ENCODE results near the gene GPD1. TPM values are rescaled to one million over a fixed set of nuclear protein-coding genes. Genes with fewer than 3 reads are reported as not detected.
"Not testable (repeated sequence)": the region's sequence is repeated elsewhere in the genome, so short reads cannot be mapped to it uniquely, and the experiment has no call there.

Gene GPD1
- total RNA-seq, 6 donors from 2014 or later: 2.1 to 73.1 (median 60.2) TPM

- no peak for TF ChIP-seq CTCF (IDR thresholded peaks at IDR 0.05)
- no peak for TF ChIP-seq POLR2AphosphoS5 (IDR thresholded peaks at IDR 0.05)
- TF ChIP-seq EP300 (IDR thresholded peaks at IDR 0.05): no peak
- no peak for TF ChIP-seq POLR2A (IDR thresholded peaks at IDR 0.05)
- Histone ChIP-seq H3K27me3 (no peaks in the 10 kb centered on the region), H3K4me1 (peaks cover 0 to 9% (median 1%) of the 10 kb centered on the region in 4 donors), H3K4me3 (no peak overlapping the region), H3K9me3 (no peaks in the 10 kb centered on the region), H3K36me3 (peaks cover 0 to 41% (median 7%) of the 10 kb centered on the region in 4 donors), H3K27ac (peak overlapping the region in 1 of 4 donors; percentile 25)
- 60 to 71% methylated on average over 8 of the region's 8 CpGs for WGBS, 2 donors
- no peak for ATAC-seq (ENCODE audit: low FRiP score in 2 of 2)
- no peak for DNase-seq
Measured at GRCh38 chr12:50142993-50143392, 39.2 kb downstream of the GPD1 start.

- Histone ChIP-seq H3K4me1 (peaks cover 0 to 9% (median 1%) of the 10 kb centered on the region in 4 donors), H3K27me3 (no peaks in the 10 kb centered on the region), H3K9me3 (no peaks in the 10 kb centered on the region), H3K36me3 (peaks cover 0 to 27% (median 5%) of the 10 kb centered on the region in 4 donors), H3K4me3 (no peak overlapping the region), H3K27ac (no peak overlapping the region)
- TF ChIP-seq CTCF (IDR thresholded peaks at IDR 0.05): no peak
- TF ChIP-seq POLR2A (IDR thresholded peaks at IDR 0.05): no peak
- TF ChIP-seq EP300 (IDR thresholded peaks at IDR 0.05): no peak
- no peak for TF ChIP-seq POLR2AphosphoS5 (IDR thresholded peaks at IDR 0.05)
- ATAC-seq (ENCODE audit: low FRiP score in 2 of 2) (no peak), DNase-seq (no peak)
- 75 to 89% methylated on average over 2 of the region's 2 CpGs for WGBS, 2 donors
Measured at GRCh38 chr12:50145439-50145838, 41.6 kb downstream of the GPD1 start.

GRCh38 chr12:50147281-50147680, 43.5 kb downstream of the GPD1 start:
- ATAC-seq (ENCODE audit: low FRiP score in 2 of 2): no peak
- 96 to 97% methylated on average over 4 of the region's 4 CpGs for WGBS, 2 donors

GRCh38 chr12:50148011-50148410, 44.2 kb downstream of the GPD1 start:
- ATAC-seq (ENCODE audit: low FRiP score in 2 of 2); H3K27ac ChIP-seq: not testable (repeated sequence)
- WGBS, 2 donors: 79 to 81% methylated on average over 5 to 6 of the region's 6 CpGs

More at GRCh38 chr12:50147281-50147680, 43.5 kb downstream of the GPD1 start:
- H3K4me3 ChIP-seq: no peak overlapping the region
- H3K36me3 ChIP-seq: peaks cover 0 to 9% (median 0%) of the 10 kb centered on the region in 4 donors
- no peaks in the 10 kb centered on the region for H3K9me3 ChIP-seq
- TF ChIP-seq POLR2AphosphoS5 (IDR thresholded peaks at IDR 0.05): no peak
- no peak for TF ChIP-seq POLR2A (IDR thresholded peaks at IDR 0.05)
- TF ChIP-seq EP300 (IDR thresholded peaks at IDR 0.05): no peak
- no peak for TF ChIP-seq CTCF (IDR thresholded peaks at IDR 0.05)
- DNase-seq: no peak
- H3K4me1 ChIP-seq: peaks cover 0 to 9% (median 1%) of the 10 kb centered on the region in 4 donors
- H3K27ac ChIP-seq: no peak overlapping the region
- H3K27me3 ChIP-seq: no peaks in the 10 kb centered on the region

GRCh38 chr12:50149311-50149710, 45.5 kb downstream of the GPD1 start:
- no peak overlapping the region for H3K27ac ChIP-seq
- 73 to 75% methylated on average over 3 of the region's 3 CpGs for WGBS, 2 donors
- no peak for DNase-seq
- no peak for TF ChIP-seq EP300 (IDR thresholded peaks at IDR 0.05)
- no peak for TF ChIP-seq CTCF (IDR thresholded peaks at IDR 0.05)
- no peak for TF ChIP-seq POLR2A (IDR thresholded peaks at IDR 0.05)
- TF ChIP-seq POLR2AphosphoS5 (IDR thresholded peaks at IDR 0.05): no peak
- H3K9me3 ChIP-seq: no peaks in the 10 kb centered on the region
- H3K4me1 ChIP-seq: peaks cover 0 to 2% (median 0%) of the 10 kb centered on the region in 4 donors
- H3K27me3 ChIP-seq: no peaks in the 10 kb centered on the region
- no peak for ATAC-seq (ENCODE audit: low FRiP score in 2 of 2)
- peaks cover 0 to 8% (median 3%) of the 10 kb centered on the region in 4 donors for H3K36me3 ChIP-seq
- no peak overlapping the region for H3K4me3 ChIP-seq

More at GRCh38 chr12:50148011-50148410, 44.2 kb downstream of the GPD1 start:
- H3K27me3 ChIP-seq, H3K4me1 ChIP-seq, H3K4me3 ChIP-seq, H3K9me3 ChIP-seq, DNase-seq, H3K36me3 ChIP-seq: not testable (repeated sequence)

Measured in upper lobe of left lung (tissue), 6 donors.